DND-41 (cell line): ENCODE data around the gene COQ8B.

Source experiments
- CTCF ChIP-seq: IDR thresholded peaks from 2 replicates; pipeline ENCODE4 v1.5.1; 2012; ENCODE audit warnings: borderline replicate concordance, low read length, moderate library complexity, mild to moderate bottlenecking; ENCODE audit not compliant: poor library complexity, severe bottlenecking; ENCODE audit errors: extremely low read depth
- EZH2 ChIP-seq: IDR thresholded peaks from 3 replicates; pipeline ENCODE4 v1.6.1; 2012; ENCODE audit warnings: borderline replicate concordance, low read depth, mild to moderate bottlenecking, moderate library complexity, low read length, inconsistent platforms; ENCODE audit not compliant: severe bottlenecking

GRCh38 chr19:40755791-40756190 lies 39.1 kb upstream of the COQ8B start:
- TF ChIP-seq EZH2 (no peak), CTCF (no peak)
